HG03457 (cell line): Measurements from ENCODE around the gene ARHGAP29.

Source experiments
- ATAC-seq: cut with Tn5 transposase; IDR thresholded peaks from one replicate; pipeline ENCODE4 v1.9.1; 2021; ENCODE audit warnings: moderate number of reproducible peaks; ENCODE audit not compliant: unreplicated experiment

The ARHGAP29 gene

DNA sequence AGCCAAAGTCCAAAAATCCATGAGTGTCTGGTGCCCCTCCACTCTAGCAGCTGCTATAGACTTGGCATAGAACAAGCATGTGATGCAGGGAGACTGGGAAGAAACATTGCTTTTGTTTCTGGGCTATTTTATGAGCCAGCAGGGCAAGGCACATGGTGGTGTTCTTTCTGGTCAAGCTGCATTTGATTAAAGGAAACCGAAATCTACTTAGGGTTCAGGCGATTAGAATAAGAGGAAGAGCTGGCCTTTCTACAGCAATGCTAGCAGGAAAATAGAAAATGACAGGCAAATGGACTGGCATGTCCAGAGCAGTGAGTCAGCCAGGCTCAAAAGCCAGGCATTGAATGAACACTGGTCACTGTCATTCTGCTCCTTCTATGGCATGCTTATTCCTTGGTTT, 28.5 kb upstream of the ARHGAP29 start:
- no peak for ATAC-seq

DNA sequence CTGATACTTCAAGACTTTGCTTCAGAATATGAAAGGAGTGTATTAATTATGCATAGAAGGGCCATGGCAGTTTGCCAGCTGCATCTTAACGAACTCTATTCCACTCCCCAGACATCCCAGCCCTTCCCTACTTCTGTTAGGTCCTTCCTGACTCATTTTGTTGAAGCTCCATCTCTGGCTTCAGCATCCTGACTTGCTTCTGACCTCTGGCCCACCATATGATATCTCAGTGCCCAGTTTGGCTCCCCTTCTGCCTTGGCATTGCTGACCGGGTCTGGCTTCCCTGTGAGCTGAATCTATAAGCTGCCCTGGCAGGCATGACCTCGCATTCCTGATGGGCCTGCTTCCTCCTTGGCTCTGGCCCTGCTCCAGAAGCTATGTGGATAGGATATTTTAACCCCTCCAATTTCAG, 27.6 kb upstream of the ARHGAP29 start:
- no peak for ATAC-seq

DNA sequence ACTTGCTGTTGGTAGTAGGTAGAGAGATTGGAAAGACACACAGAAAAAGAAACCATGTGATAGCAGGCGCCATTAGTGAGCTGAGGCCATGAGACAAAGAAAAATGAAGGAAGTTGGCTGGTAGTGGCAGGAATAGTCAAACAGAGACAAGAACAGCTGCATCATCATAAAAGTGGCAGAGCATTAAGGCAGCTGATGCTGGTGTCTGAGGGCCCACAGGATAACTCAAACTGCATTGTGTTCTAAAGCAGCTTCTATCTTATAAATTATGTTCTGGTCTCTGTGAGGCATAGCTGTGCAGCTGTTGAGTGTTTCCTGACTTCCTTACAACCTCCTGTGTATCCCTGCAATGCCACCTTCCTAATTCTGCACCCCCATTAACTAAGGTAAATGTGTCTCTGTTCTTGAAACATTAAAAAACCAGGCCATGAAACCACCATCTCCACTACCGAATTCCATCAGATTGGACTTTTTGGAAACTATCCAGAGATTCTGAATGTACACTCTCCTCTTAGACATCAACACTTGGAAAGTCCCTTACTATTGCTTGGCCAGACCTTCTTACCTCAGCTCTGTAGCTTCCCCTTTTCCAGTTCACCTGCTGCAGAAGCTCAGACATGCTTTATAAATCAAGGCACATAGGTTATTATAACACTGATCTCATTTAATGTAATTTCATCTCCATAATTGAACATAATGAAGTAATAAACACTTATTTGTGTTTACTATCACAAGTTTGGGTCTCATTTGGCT, 23.4 kb upstream of the ARHGAP29 start:
- ATAC-seq = no peak

DNA sequence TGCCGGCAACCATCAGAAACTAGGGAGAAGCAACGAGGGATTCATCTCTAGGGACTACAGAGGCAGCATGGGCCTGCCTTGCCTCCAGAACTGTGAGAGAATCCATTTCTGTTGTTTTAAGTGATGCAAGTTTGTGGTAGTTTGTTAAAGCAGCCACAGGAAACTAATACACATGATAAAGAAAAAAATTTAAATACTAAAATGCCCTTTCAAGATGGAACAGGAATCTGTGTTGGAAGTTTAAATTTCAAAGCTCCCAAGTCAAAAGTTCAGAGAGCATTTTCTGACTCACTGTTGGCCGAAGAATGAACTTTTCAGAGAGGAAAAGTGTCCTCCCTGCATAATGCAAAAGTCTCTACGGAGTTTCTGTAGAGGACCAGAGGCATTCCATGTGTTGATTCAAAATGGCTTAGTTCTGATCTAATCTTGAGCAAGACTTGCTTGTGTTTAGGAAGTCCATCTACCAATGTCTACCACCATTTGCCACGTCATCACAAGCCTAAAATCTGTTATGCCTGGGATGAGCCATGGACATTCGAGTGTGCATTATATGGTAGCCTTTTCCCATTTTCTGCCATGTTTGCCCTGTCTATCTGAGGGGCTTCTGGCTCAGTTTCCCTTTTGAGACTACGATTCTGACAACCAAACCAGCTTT, 22.4 kb upstream of the ARHGAP29 start:
- ATAC-seq = no peak

DNA sequence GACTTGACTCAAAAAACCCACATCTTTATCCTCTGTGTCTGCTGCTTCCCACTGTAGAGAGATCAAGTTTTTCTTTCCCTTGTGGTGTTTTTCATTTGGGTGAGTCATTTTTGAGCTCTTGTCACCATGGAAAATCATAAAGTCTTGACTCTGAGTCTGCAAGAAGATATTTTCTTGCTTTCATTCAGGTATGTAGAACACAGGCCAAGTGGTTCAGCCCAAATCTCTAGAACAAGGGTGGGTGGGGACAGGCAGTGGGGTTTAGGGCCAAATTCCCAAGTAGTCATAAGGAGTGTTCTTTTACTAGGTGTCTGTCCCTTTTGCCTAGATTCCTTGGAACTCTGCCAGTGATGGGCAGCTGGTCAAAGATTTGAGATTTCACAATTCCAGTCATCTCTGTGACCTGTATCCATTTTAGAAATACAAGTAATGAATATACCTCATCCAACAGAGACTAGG, 21.5 kb upstream of the ARHGAP29 start:
- ATAC-seq = no peak

GRCh38 chr1:94257444-94257843, 20.1 kb upstream of the ARHGAP29 start:
- ATAC-seq = no peak

DNA sequence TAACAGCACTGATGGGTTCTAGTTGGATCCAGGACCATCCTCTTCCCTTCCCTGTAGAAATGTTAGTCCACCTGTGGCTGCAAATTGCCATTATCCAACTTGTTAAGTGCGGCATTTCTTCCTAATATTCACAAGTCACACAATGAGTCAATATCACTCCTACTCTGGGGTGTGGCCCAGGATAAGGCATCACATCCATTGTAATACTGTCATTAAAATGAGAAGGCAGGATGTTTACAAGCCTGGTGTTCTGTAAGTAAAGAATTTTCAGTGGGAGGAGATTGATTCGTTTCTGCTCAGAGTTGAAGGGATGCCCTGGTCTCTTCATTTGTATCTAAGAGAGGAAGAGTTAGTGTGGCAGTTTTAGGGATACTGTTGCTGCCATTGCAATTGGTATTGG, 18.1 kb upstream of the ARHGAP29 start:
- no peak for ATAC-seq

GRCh38 chr1:94254073-94254810, 16.9 kb upstream of the ARHGAP29 start:
- ATAC-seq = no peak

DNA sequence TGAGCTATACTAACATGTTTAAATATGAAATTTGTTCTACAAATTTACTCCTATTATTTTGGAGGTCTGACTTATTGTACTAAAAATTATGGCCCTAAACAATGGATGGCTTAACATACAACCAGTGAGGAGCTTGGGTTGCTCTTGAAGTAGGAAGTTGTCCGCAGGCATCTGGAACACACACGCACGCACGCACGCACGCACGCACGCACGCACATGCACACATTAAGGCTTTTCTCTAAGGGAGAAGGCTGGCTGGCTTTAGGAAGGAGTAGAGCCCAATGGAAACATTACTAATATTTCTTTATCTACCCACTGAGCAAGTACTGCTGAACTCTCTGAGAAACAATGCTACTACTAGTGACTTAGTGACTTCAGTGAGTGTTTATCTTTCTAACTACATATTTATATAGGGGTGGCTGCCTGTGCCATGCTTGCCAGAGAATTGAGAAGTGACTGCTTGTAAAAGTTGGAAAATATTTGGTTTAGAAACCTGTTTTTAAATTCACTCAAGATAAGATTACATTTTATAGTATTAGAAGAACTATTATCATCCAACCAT, 16.2 kb upstream of the ARHGAP29 start:
- no peak for ATAC-seq

- no peak for ATAC-seq
Measured at GRCh38 chr1:94250341-94250740, 13.0 kb upstream of the ARHGAP29 start.

- no peak for ATAC-seq
Measured at GRCh38 chr1:94248956-94249688, 11.7 kb upstream of the ARHGAP29 start.

- ATAC-seq = no peak
Measured at GRCh38 chr1:94247138-94248094, 10.0 kb upstream of the ARHGAP29 start.

DNA sequence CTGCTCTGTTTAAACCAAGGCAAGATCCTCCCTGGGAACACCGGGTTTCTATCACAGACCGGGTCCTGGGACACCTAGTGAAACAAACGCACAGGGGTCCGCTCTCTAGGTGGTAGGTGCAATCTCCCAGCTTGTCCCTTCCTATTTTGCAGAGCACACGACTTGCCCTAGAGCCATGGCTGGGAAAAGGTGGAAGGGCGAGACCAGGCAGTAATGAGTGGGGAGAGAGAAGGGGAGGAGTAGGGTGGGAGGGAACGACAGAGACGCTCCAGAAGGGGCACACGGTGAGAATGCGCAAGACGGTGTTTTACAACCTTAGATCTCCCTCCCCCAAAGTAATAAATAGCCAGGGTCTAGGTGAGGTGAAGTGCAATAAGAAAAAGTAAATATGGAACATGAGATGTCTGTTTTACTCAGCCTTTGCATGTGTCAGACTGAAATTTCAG, 9.3 kb upstream of the ARHGAP29 start:
- ATAC-seq = no peak

GRCh38 chr1:94245747-94246438, 8.5 kb upstream of the ARHGAP29 start:
- no peak for ATAC-seq

DNA sequence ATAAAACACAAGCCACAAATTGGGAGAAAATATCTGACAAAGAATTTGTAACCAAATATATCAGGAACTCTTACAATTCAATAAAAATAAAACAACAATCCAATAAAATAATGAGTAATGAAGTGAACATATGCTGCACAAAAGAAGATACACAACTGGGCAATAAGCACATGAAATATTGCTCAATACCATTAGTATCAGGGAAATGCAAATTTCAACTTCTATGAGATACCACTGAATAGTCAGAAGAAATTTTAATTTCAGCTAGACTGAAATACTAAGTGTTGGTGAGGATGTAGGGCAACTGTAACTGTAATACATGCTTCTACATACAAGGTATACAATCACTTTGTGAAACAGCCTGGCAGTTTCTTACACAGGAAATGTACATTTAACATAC, 7.4 kb upstream of the ARHGAP29 start:
- ATAC-seq = no peak

DNA sequence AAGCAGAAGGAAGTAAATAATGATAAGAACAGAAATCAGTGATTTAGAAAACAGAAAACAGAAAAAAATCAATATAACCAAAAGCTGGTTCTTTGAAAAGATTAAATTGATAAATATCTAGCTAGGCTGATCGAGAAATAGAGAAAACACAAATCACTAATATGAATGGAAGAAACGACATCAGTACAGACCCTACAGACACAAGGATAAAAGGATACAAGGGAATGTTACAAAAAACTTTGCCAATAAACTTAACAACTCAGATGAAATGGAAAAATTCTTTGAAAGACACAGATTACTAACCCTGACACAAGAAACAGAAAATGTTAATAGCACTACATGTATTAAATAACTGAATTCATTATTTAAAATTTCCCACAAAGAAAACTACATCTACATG, 6.3 kb upstream of the ARHGAP29 start:
- ATAC-seq = no peak

- no peak for ATAC-seq
Measured at GRCh38 chr1:94240822-94241221, 3.4 kb upstream of the ARHGAP29 start.

DNA sequence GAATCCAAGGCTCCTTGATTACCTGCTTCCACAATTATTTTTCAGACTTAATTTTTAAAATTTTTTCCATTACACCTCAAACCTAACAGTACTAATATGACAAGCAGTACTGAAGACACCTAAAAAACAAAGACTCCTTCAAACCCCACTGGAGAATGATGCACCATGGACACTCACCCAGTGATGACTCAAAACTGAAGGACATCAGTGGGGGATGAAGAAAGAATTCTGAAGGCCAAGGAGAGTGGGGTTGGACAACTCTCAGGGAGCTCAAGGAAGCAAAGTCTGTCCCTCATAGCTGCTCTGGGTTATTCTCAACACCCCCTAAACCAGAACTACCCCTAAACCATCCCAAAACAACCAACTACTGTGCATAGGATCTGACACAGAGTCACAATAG, 2.4 kb upstream of the ARHGAP29 start:
- ATAC-seq = no peak

GRCh38 chr1:94239051-94239450, 1.7 kb upstream of the ARHGAP29 start:
- no peak for ATAC-seq
